Endothelial cell of umbilical vein (primary cell): ENCODE results near the gene EHD1.

Experiments
- CTCF ChIP-seq, 2 donors: IDR thresholded peaks; 1 replicate in 1 of 2; 2 replicates in 1 of 2; pipeline ENCODE4 v1.5.1; 2011; ENCODE audit warnings: low read length in 2 of 2, mild to moderate bottlenecking in 2 of 2, moderate library complexity in 2 of 2, control low read depth in 1 of 2, inconsistent platforms in 1 of 2, low read depth in 1 of 2; ENCODE audit not compliant: insufficient read depth in 1 of 2; ENCODE audit errors: extremely low read depth in 1 of 2
- EZH2 ChIP-seq: IDR thresholded peaks from 2 replicates; pipeline ENCODE4 v1.6.1; 2012; ENCODE audit warnings: borderline replicate concordance, low read depth, mild to moderate bottlenecking, moderate library complexity, low read length, inconsistent platforms; ENCODE audit not compliant: severe bottlenecking
- FOS ChIP-seq: IDR thresholded peaks from 2 replicates; pipeline ENCODE4 v1.6.1; 2011; ENCODE audit warnings: mild to moderate bottlenecking, low read length, moderate library complexity, borderline replicate concordance; ENCODE audit not compliant: insufficient read depth
- JUN ChIP-seq: IDR thresholded peaks from 2 replicates; pipeline ENCODE4 v1.6.1; 2011; ENCODE audit warnings: borderline replicate concordance, low read depth; ENCODE audit not compliant: insufficient read length, insufficient read depth
- MAX ChIP-seq: IDR thresholded peaks from 2 replicates; pipeline ENCODE4 v1.6.1; 2011; ENCODE audit not compliant: insufficient read depth, insufficient read length
- MYC ChIP-seq: IDR thresholded peaks from one replicate; pipeline ENCODE4 v1.6.1; 2011; ENCODE audit warnings: mild to moderate bottlenecking, low read depth, low read length
- POLR2AphosphoS5 ChIP-seq: IDR thresholded peaks from 2 replicates; pipeline ENCODE4 v1.6.1; 2012; ENCODE audit warnings: low read depth, mild to moderate bottlenecking, control low read depth, low read length, moderate library complexity; ENCODE audit not compliant: insufficient read depth

- no peak for TF ChIP-seq CTCF (IDR thresholded peaks at IDR 0.05; ENCODE audit: extremely low read depth in 1 of 2, insufficient read depth in 1 of 2, low read depth in 1 of 2, low read length in 2 of 2)
- no peak for TF ChIP-seq MYC
- no peak for TF ChIP-seq EZH2
- no peak for TF ChIP-seq POLR2AphosphoS5
- TF ChIP-seq JUN = no peak
- TF ChIP-seq MAX = no peak
- TF ChIP-seq FOS = no peak
Observed at GRCh38 chr11:64898541-64898940, 20.1 kb upstream of the EHD1 start.
